ENCODE data around the gene UPF3A. TPM values are rescaled to one million over a fixed set of nuclear protein-coding genes. Genes with fewer than 3 reads are reported as not detected.

UPF3A gene
- total and polyA plus RNA-seq, 10 of the 15 experiments (the other 5 are each of a cell fraction or from before 2014, with no cell fraction given): 18.6 to 61.5 (median 43.3) TPM

- TF ChIP-seq E2F8 (IDR thresholded peaks at IDR 0.05; ENCODE audit: low read depth, partially characterized antibody): no peak
These were observed 47.2 kb downstream of the UPF3A start (continued) for GRCh38 chr13:114328595-114328994.

DNA sequence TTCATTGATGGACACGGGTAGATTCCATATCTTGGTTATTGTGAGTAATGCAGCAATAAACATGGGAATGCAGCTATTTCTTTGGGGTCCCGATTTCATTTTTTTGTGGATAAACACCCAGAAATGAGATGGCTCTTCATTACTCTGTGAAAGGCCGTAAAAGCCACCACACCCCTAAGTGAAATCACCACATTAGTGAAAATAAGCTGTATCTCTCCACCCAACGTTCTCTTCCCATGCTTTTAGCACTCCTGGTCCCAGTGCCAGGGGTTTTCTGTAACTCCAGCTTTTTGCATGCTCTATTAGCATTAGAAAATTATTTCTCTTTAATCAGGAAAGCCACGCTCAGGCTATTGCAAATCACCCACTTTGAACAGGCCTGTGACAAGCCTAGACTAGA, 48.7 kb downstream of the UPF3A start:
- POLR2A ChIA-PET: no interaction called here
- ATAC-seq (no peak), FAIRE-seq (no peak), DNase-seq (ENCODE audit: low read depth, low spot score) (no peak)
- Histone ChIP-seq H3K9me3 (replicated peaks; ENCODE audit: control insufficient read depth, insufficient read depth, low read length) (no peaks in the 10 kb centered on the region), H3K27ac (ENCODE audit: control insufficient read depth, insufficient read depth) (no peak overlapping the region), H3K27me3 (replicated peaks in 1 of 2; ENCODE audit: control insufficient read depth in 2 of 2, insufficient read depth in 2 of 2, low read length in 1 of 2) (no peaks in the 10 kb centered on the region), H3K4me2 (ENCODE audit: control insufficient read depth, insufficient read depth) (no peak overlapping the region), H2AFZ (ENCODE audit: control insufficient read depth, low read depth, low read length) (no peak overlapping the region), H3K4me3 (no peak overlapping the region), H3K36me3 (ENCODE audit: control insufficient read depth in 2 of 2, insufficient read depth in 2 of 2, low read length in 1 of 2) (peaks cover 3 to 16% of the 10 kb centered on the region in 2 experiments; a peak in 3 of 4 replicates), H3K9ac (ENCODE audit: control insufficient read depth, insufficient read depth, low read length) (no peak overlapping the region), H4K20me1 (ENCODE audit: control insufficient read depth, insufficient read depth) (no peaks in the 10 kb centered on the region), H3K4me1 (ENCODE audit: control insufficient read depth, insufficient read depth, low read length) (peaks cover 8% of the 10 kb centered on the region), H3K79me2 (ENCODE audit: control insufficient read depth, insufficient read depth, low read length) (peaks cover 6% of the 10 kb centered on the region)
- in situ Hi-C loops (cut with MboI) (no loop called here), intact Hi-C loops (cut with micrococcal nuclease; ENCODE audit: unreplicated experiment) (no loop called here)
- SMC1A ChIA-PET (ENCODE audit: uncharacterized antibody, unreplicated experiment): no interaction called here
- RAD21 ChIA-PET (ENCODE audit: unreplicated experiment): no interaction called here
- no peak for TF ChIP-seq SP1 (IDR thresholded peaks at IDR 0.05; ENCODE audit: low read depth, low read length)
- WGBS (ENCODE audit: insufficient coverage, insufficient replicate concordance, low lambda C conversion rate, missing lambda C conversion rate): 95% methylated on average over 5 of the region's 5 CpGs
- CTCF ChIA-PET: no interaction called here
- BruUV-seq (replicated peaks): no TSS peak

Measured in GM12878 (cell line).